ENCODE data around the gene SNORC. TPM values are rescaled to one million over a fixed set of nuclear protein-coding genes. Genes with fewer than 3 reads are reported as not detected.
A peak's percentile ranks its signal among the peaks of the same experiment; 100 is the strongest.

The SNORC gene
- total and polyA plus RNA-seq, 9 of the 15 experiments (the other 6 are each of a cell fraction or from before 2014, with no cell fraction given) = 0.14 to 2.5 (median 0.72) TPM; not detected in 2

GRCh38 chr2:232898592-232899543, 28.8 kb downstream of the SNORC start:
- TF ChIP-seq HBP1 (CRISPR knock-in tag; IDR thresholded peaks at IDR 0.05) = no peak
- TF ChIP-seq HNRNPLL (IDR thresholded peaks at IDR 0.05; ENCODE audit: low read depth, low read length, poor library complexity, severe bottlenecking) = no peak
- TF ChIP-seq ZNF24 (IDR thresholded peaks at IDR 0.05) = 0 out of 2 replicates have a peak, but pooled peaks have one; percentile 43
- no peak overlapping the region for H3K27ac ChIP-seq (ENCODE audit: extremely low read depth, low read depth, low read length)

More at GRCh38 chr2:232898592-232899543, 28.8 kb downstream of the SNORC start:
- Histone ChIP-seq H3K4me3 (no peak overlapping the region), H3K79me2 (ENCODE audit: control insufficient read depth, insufficient read depth, low read length) (no peaks in the 10 kb centered on the region), H2AFZ (ENCODE audit: low read depth, low read length) (no peak overlapping the region), H3K4me1 (replicated peaks in 1 of 2; ENCODE audit: control insufficient read depth in 2 of 2, insufficient read depth in 2 of 2, low read length in 2 of 2) (peaks cover 0 to 6% of the 10 kb centered on the region in 2 experiments; a peak in 2 of 5 replicates), H3K4me2 (ENCODE audit: insufficient read depth, low read length) (no peak overlapping the region), H3K27me3 (ENCODE audit: control insufficient read depth in 2 of 2, insufficient read depth in 2 of 2, low read length in 2 of 2) (peaks cover 0 to 43% of the 10 kb centered on the region in 2 experiments; a peak in 2 of 5 replicates), H3K9ac (ENCODE audit: insufficient read depth in 1 of 2, low read depth in 2 of 2, low read length in 2 of 2) (no peak overlapping the region), H3K9me3 (replicated peaks; ENCODE audit: control insufficient read depth, insufficient read depth, low read depth, low read length) (no peaks in the 10 kb centered on the region), H3K9me1 (ENCODE audit: control insufficient read depth, insufficient read depth, low read length) (no peaks in the 10 kb centered on the region), H3K36me3 (ENCODE audit: control insufficient read depth, insufficient read depth, low read length) (no peaks in the 10 kb centered on the region), H4K20me1 (replicated peaks; ENCODE audit: control insufficient read depth, insufficient read depth, low read length) (no peaks in the 10 kb centered on the region)
- FAIRE-seq = no peak
- 19% methylated on average over 10 of the region's 18 CpGs for WGBS (ENCODE audit: insufficient coverage, low coverage, missing lambda C conversion rate)
- ChIA-PET CTCF (ENCODE audit: low intra/inter-chr PET ratio) (no interaction called here), POLR2A (no interaction called here)
- DNase-seq (ENCODE audit: extremely low read depth in 1 of 4, low spot score in 3 of 4) = no peak
- no peak for ATAC-seq
- intact Hi-C loops (cut with micrococcal nuclease) (no loop called here), in situ Hi-C loops (cut with MboI) (no loop called here)
- BruUV-seq (replicated peaks) = no TSS peak
